ENCODE data around the gene FTSJ3. TPM values are rescaled to one million over a fixed set of nuclear protein-coding genes. Genes with fewer than 3 reads are reported as not detected.

The FTSJ3 gene
- total and polyA plus RNA-seq, 10 of the 15 experiments (the other 5 are each of a cell fraction or from before 2014, with no cell fraction given), result 17.2 to 79.2 (median 50.4) TPM

- TF ChIP-seq, protein P1, sequence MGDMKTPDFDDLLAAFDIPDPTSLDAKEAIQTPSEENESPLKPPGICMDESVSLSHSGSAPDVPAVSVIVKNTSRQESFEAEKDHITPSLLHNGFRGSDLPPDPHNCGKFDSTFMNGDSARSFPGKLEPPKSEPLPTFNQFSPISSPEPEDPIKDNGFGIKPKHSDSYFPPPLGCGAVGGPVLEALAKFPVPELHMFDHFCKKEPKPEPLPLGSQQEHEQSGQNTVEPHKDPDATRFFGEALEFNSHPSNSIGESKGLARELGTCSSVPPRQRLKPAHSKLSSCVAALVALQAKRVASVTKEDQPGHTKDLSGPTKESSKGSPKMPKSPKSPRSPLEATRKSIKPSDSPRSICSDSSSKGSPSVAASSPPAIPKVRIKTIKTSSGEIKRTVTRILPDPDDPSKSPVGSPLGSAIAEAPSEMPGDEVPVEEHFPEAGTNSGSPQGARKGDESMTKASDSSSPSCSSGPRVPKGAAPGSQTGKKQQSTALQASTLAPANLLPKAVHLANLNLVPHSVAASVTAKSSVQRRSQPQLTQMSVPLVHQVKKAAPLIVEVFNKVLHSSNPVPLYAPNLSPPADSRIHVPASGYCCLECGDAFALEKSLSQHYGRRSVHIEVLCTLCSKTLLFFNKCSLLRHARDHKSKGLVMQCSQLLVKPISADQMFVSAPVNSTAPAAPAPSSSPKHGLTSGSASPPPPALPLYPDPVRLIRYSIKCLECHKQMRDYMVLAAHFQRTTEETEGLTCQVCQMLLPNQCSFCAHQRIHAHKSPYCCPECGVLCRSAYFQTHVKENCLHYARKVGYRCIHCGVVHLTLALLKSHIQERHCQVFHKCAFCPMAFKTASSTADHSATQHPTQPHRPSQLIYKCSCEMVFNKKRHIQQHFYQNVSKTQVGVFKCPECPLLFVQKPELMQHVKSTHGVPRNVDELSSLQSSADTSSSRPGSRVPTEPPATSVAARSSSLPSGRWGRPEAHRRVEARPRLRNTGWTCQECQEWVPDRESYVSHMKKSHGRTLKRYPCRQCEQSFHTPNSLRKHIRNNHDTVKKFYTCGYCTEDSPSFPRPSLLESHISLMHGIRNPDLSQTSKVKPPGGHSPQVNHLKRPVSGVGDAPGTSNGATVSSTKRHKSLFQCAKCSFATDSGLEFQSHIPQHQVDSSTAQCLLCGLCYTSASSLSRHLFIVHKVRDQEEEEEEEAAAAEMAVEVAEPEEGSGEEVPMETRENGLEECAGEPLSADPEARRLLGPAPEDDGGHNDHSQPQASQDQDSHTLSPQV (IDR thresholded peaks at IDR 0.05), result no peak; the same call in 1 of the 2 replicates
- TF ChIP-seq, protein P2, sequence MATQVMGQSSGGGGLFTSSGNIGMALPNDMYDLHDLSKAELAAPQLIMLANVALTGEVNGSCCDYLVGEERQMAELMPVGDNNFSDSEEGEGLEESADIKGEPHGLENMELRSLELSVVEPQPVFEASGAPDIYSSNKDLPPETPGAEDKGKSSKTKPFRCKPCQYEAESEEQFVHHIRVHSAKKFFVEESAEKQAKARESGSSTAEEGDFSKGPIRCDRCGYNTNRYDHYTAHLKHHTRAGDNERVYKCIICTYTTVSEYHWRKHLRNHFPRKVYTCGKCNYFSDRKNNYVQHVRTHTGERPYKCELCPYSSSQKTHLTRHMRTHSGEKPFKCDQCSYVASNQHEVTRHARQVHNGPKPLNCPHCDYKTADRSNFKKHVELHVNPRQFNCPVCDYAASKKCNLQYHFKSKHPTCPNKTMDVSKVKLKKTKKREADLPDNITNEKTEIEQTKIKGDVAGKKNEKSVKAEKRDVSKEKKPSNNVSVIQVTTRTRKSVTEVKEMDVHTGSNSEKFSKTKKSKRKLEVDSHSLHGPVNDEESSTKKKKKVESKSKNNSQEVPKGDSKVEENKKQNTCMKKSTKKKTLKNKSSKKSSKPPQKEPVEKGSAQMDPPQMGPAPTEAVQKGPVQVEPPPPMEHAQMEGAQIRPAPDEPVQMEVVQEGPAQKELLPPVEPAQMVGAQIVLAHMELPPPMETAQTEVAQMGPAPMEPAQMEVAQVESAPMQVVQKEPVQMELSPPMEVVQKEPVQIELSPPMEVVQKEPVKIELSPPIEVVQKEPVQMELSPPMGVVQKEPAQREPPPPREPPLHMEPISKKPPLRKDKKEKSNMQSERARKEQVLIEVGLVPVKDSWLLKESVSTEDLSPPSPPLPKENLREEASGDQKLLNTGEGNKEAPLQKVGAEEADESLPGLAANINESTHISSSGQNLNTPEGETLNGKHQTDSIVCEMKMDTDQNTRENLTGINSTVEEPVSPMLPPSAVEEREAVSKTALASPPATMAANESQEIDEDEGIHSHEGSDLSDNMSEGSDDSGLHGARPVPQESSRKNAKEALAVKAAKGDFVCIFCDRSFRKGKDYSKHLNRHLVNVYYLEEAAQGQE (IDR thresholded peaks at IDR 0.05; ENCODE audit: low read depth, low read length), result no peak
- TF ChIP-seq RBBP5 (conservative IDR thresholded peaks at IDR 0.05) (no peak), JUNB (IDR thresholded peaks at IDR 0.05) (peak; percentile 13; the same call in 1 of the 2 replicates), ZSCAN29 (IDR thresholded peaks at IDR 0.05) (peak; percentile 99), RELA (IDR thresholded peaks at IDR 0.05; ENCODE audit: borderline replicate concordance, partially characterized antibody) (peak; percentile 77), POLR2AphosphoS5 (IDR thresholded peaks at IDR 0.05; ENCODE audit: low read length) (peak; percentile 85), POU2F2 (IDR thresholded peaks at IDR 0.05; ENCODE audit: borderline replicate concordance, low read depth, low read length) (peak; percentile 72; the same call in 1 of the 3 replicates), RFX5 (IDR thresholded peaks at IDR 0.05; ENCODE audit: low read depth, low read length) (peak; percentile 53; the same call in 1 of the 2 replicates), TCF7 (IDR thresholded peaks at IDR 0.05; ENCODE audit: borderline replicate concordance) (peak; percentile 71), IRF5 (IDR thresholded peaks at IDR 0.05; ENCODE audit: borderline replicate concordance) (0 out of 2 replicates have a peak, but pooled peaks have one; percentile 3), IRF4 (IDR thresholded peaks at IDR 0.05; ENCODE audit: low read depth, low read length) (peak; percentile 62; the same call in 1 of the 2 replicates)
- TF ChIP-seq, protein P3, sequence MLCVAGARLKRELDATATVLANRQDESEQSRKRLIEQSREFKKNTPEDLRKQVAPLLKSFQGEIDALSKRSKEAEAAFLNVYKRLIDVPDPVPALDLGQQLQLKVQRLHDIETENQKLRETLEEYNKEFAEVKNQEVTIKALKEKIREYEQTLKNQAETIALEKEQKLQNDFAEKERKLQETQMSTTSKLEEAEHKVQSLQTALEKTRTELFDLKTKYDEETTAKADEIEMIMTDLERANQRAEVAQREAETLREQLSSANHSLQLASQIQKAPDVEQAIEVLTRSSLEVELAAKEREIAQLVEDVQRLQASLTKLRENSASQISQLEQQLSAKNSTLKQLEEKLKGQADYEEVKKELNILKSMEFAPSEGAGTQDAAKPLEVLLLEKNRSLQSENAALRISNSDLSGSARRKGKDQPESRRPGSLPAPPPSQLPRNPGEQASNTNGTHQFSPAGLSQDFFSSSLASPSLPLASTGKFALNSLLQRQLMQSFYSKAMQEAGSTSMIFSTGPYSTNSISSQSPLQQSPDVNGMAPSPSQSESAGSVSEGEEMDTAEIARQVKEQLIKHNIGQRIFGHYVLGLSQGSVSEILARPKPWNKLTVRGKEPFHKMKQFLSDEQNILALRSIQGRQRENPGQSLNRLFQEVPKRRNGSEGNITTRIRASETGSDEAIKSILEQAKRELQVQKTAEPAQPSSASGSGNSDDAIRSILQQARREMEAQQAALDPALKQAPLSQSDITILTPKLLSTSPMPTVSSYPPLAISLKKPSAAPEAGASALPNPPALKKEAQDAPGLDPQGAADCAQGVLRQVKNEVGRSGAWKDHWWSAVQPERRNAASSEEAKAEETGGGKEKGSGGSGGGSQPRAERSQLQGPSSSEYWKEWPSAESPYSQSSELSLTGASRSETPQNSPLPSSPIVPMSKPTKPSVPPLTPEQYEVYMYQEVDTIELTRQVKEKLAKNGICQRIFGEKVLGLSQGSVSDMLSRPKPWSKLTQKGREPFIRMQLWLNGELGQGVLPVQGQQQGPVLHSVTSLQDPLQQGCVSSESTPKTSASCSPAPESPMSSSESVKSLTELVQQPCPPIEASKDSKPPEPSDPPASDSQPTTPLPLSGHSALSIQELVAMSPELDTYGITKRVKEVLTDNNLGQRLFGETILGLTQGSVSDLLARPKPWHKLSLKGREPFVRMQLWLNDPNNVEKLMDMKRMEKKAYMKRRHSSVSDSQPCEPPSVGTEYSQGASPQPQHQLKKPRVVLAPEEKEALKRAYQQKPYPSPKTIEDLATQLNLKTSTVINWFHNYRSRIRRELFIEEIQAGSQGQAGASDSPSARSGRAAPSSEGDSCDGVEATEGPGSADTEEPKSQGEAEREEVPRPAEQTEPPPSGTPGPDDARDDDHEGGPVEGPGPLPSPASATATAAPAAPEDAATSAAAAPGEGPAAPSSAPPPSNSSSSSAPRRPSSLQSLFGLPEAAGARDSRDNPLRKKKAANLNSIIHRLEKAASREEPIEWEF (IDR thresholded peaks at IDR 0.05; ENCODE audit: insufficient replicate concordance, low read depth, low read length), result peak; percentile 17
Observed at GRCh38 chr17:63842540-63843386, 15.3 kb upstream of the FTSJ3 start, which contains the start of gene SMARCD2 (continued).
